HPDE6-E6E7 (cell line): ENCODE data around the gene PRKCH.

ENCODE experiments used
- DNase-seq: peaks from one replicate; pipeline ENCODE4 v3.0.0; 2011; ENCODE audit warnings: missing footprints; ENCODE audit errors: extremely low spot score

The PRKCH gene

GRCh38 chr14:61511558-61511948 is 190.2 kb downstream of the PRKCH start:
- DNase-seq = no peak

GRCh38 chr14:61512026-61512834 is 190.9 kb downstream of the PRKCH start:
- no peak for DNase-seq

GRCh38 chr14:61513986-61514830 is 192.8 kb downstream of the PRKCH start:
- no peak for DNase-seq

GRCh38 chr14:61514927-61515326 is 193.5 kb downstream of the PRKCH start:
- no peak for DNase-seq

- no peak for DNase-seq
Observed at GRCh38 chr14:61515436-61516117, 194.2 kb downstream of the PRKCH start.

GRCh38 chr14:61516118-61516743 is 194.9 kb downstream of the PRKCH start:
- no peak for DNase-seq

- DNase-seq = no peak
Observed at GRCh38 chr14:61516964-61517653, 195.7 kb downstream of the PRKCH start.

GRCh38 chr14:61517911-61518384 is 196.6 kb downstream of the PRKCH start:
- no peak for DNase-seq

- DNase-seq = no peak
Observed at GRCh38 chr14:61518403-61518802, 197.0 kb downstream of the PRKCH start.

GRCh38 chr14:61519106-61519505 is 197.7 kb downstream of the PRKCH start:
- no peak for DNase-seq

- DNase-seq = no peak
Observed at GRCh38 chr14:61519735-61520134, 198.4 kb downstream of the PRKCH start.

GRCh38 chr14:61520576-61520975 is 199.2 kb downstream of the PRKCH start:
- no peak for DNase-seq

- no peak for DNase-seq
Observed at GRCh38 chr14:61521773-61522172, 200.4 kb downstream of the PRKCH start.

- no peak for DNase-seq
Observed at GRCh38 chr14:61523751-61524150, 202.4 kb downstream of the PRKCH start.

- no peak for DNase-seq
Observed at GRCh38 chr14:61524211-61524806, 202.9 kb downstream of the PRKCH start.

- DNase-seq = no peak
Observed at GRCh38 chr14:61524936-61525292, 203.5 kb downstream of the PRKCH start.

GRCh38 chr14:61525293-61526011 is 204.1 kb downstream of the PRKCH start:
- peak; percentile 90 for DNase-seq

GRCh38 chr14:61526405-61527312 is 205.3 kb downstream of the PRKCH start:
- DNase-seq = no peak
